ENCODE measurements around the gene ZNF684.
"Not testable (repeated sequence)": the region's sequence is repeated elsewhere in the genome, so short reads cannot be mapped to it uniquely, and the experiment has no call there.

GRCh38 chr1:40502651-40503050, 28.8 kb upstream of the ZNF684 start:
- TF ChIP-seq TAF1 (IDR thresholded peaks at IDR 0.05; ENCODE audit: borderline replicate concordance, low read depth, low read length); POLR2A (IDR thresholded peaks at IDR 0.05; ENCODE audit: low read depth, low read length); POLR2AphosphoS5 (IDR thresholded peaks at IDR 0.05; ENCODE audit: low read depth, low read length): not testable (repeated sequence)

Measured in GM12892 (cell line).